Nephron (organoid): ENCODE data around the gene SMIM36.
"Not testable (repeated sequence)": the region's sequence is repeated elsewhere in the genome, so short reads cannot be mapped to it uniquely, and the experiment has no call there.

Source experiments
- H3K27ac Mint-ChIP-seq, 3 experiments: 2 replicates each; pipeline ENCODE4 v1.8.0; 2020; ENCODE audit warnings: mixed read lengths in 3 of 3, mild to moderate bottlenecking in 2 of 3, moderate library complexity in 1 of 3
- H3K27me3 Mint-ChIP-seq: 2 replicates; pipeline ENCODE4 v1.8.0; 2021; ENCODE audit warnings: low read depth, mild to moderate bottlenecking, moderate library complexity, mixed read lengths
- H3K36me3 Mint-ChIP-seq: 2 replicates; pipeline ENCODE4 v1.8.0; 2020; ENCODE audit warnings: low read depth, mixed read lengths
- H3K4me1 Mint-ChIP-seq: 2 replicates; pipeline ENCODE4 v1.8.0; 2020; ENCODE audit warnings: mixed read lengths
- H3K4me3 Mint-ChIP-seq, 3 experiments: 2 replicates each; pipeline ENCODE4 v1.8.0; 2020; ENCODE audit warnings: mild to moderate bottlenecking in 3 of 3, mixed read lengths in 3 of 3, moderate library complexity in 2 of 3
- H3K9me3 Mint-ChIP-seq: 2 replicates; pipeline ENCODE4 v1.8.0; 2020; ENCODE audit warnings: mixed read lengths
- CTCF ChIP-seq, 3 experiments: fragments of 200-600 bp; sonication (generic); IDR thresholded peaks; one replicate each; pipeline ENCODE4 v1.5.0; 2021; ENCODE audit warnings: antibody characterized with exemption in 3 of 3; ENCODE audit not compliant: unreplicated experiment in 3 of 3

The SMIM36 gene

GRCh38 chr17:55531053-55531728 is 19.9 kb upstream of the SMIM36 start:
- Mint-ChIP-seq H3K27ac (no peak overlapping the region), H3K27me3 (no peaks in the 10 kb centered on the region), H3K9me3 (no peaks in the 10 kb centered on the region), H3K4me3 (no peak overlapping the region), H3K36me3 (no peaks in the 10 kb centered on the region), H3K4me1 (peaks cover 34% of the 10 kb centered on the region)
- TF ChIP-seq CTCF (IDR thresholded peaks at IDR 0.05; ENCODE audit: unreplicated experiment in 3 of 3), result no peak

GRCh38 chr17:55530064-55530463 is 18.8 kb upstream of the SMIM36 start:
- Mint-ChIP-seq H3K27me3 (no peaks in the 10 kb centered on the region), H3K4me1 (peaks cover 34% of the 10 kb centered on the region), H3K27ac (no peak overlapping the region), H3K36me3 (no peaks in the 10 kb centered on the region), H3K4me3 (no peak overlapping the region), H3K9me3 (no peaks in the 10 kb centered on the region)
- no peak for TF ChIP-seq CTCF (IDR thresholded peaks at IDR 0.05; ENCODE audit: unreplicated experiment in 3 of 3)

GRCh38 chr17:55527540-55528118 is 16.4 kb upstream of the SMIM36 start:
- Mint-ChIP-seq H3K4me3 (no peak overlapping the region), H3K27ac (peak overlapping the region in 2 of 3 experiments; percentile 1 to 29), H3K36me3 (no peaks in the 10 kb centered on the region), H3K9me3 (no peaks in the 10 kb centered on the region), H3K27me3 (no peaks in the 10 kb centered on the region), H3K4me1 (peaks cover 21% of the 10 kb centered on the region)
- TF ChIP-seq CTCF (IDR thresholded peaks at IDR 0.05; ENCODE audit: unreplicated experiment in 3 of 3), result peak; percentile 73 to 92 (median 84)

DNA sequence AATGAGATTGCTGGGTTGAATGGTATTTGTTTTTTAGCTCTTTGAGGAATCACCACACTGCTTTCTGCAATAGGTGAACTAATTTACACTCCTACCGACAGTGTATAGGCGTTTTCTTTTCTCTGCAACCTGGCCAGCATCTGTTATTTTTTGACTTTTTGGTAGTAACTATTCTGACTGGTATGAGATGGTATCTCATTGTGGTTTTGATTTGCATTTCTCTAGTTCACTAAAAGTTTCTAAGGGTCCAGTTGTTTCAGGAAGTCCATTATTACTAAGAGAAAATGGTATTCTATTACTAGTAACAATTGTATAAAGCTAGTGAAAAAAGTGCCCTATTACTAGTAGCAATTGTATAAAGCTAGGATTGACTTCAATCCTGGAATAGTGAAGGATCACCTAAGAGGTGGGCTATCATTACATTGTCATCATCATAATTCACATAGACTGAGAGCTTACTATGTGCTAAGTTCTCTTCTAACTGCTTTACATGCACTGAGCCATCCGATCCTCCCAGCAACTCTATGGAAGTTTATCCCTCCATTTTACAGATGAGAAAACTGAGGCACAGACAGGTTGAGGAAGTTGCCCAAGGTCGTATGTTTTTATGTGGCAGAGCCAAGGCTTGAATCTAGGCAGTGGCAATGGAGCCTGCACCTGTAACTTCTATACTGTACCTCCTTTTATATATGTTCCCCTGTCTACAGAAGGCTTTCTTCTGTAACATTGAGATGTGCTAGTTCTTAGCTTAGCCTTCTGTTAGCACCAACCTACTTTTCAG is 13.4 kb upstream of the SMIM36 start:
- Mint-ChIP-seq H3K9me3 (no peaks in the 10 kb centered on the region), H3K4me1 (peaks cover 16% of the 10 kb centered on the region), H3K36me3 (no peaks in the 10 kb centered on the region), H3K27me3 (no peaks in the 10 kb centered on the region), H3K27ac (no peak overlapping the region), H3K4me3 (no peak overlapping the region)
- no peak for TF ChIP-seq CTCF (IDR thresholded peaks at IDR 0.05; ENCODE audit: unreplicated experiment in 3 of 3)

GRCh38 chr17:55523032-55523431 is 11.8 kb upstream of the SMIM36 start:
- peaks cover 15% of the 10 kb centered on the region for H3K4me1 Mint-ChIP-seq
- H3K27ac Mint-ChIP-seq, H3K27me3 Mint-ChIP-seq, H3K9me3 Mint-ChIP-seq, H3K4me3 Mint-ChIP-seq, H3K36me3 Mint-ChIP-seq: not testable (repeated sequence)

DNA sequence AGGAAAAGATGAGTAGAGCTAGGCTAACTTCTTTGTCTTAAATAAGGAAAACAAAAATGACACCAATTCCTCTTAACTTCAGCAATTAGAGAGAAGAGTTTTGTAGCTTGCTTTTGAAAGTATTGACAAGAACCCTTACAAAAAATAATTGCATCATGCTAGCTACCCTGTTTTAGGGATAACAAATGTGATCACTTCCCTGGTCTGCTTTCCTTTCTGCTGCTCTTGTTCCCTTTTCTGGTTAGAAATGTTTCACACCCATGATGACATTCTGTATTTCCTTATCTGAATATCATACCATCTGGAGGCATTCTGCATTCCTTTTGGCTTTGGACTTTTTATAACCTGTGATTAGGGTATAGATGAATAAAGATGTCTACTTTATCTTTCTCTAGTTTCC is 9.9 kb upstream of the SMIM36 start:
- peaks cover 2% of the 10 kb centered on the region for H3K4me1 Mint-ChIP-seq
- no peak for TF ChIP-seq CTCF (IDR thresholded peaks at IDR 0.05; ENCODE audit: unreplicated experiment in 3 of 3)
- H3K36me3 Mint-ChIP-seq, result no peaks in the 10 kb centered on the region
- H3K9me3 Mint-ChIP-seq, result no peaks in the 10 kb centered on the region
- H3K4me3 Mint-ChIP-seq, result no peak overlapping the region
- no peaks in the 10 kb centered on the region for H3K27me3 Mint-ChIP-seq
- H3K27ac Mint-ChIP-seq, result no peak overlapping the region
